SK-N-SH (cell line): Measurements from ENCODE around the gene LGALS14. TPM values are rescaled to one million over a fixed set of nuclear protein-coding genes. Genes with fewer than 3 reads are reported as not detected.

Experiments
- CTCF ChIA-PET: fragments of 300-600, 350-600 bp; formaldehyde crosslinking; extraction: SDS; loops from one replicate; lab custom pipeline; 2021; lab: Yijun Ruan, JAX
- POLR2A ChIA-PET: fragments of 350-600 bp; sonication (Branson Sonifier 250); formaldehyde crosslinking; extraction: SDS; loops from one replicate; lab custom pipeline; 2020; ENCODE audit warnings: antibody characterized with exemption, inconsistent platforms; lab: Yijun Ruan, JAX
- DNase-seq: peaks from one replicate; pipeline ENCODE4 v3.0.0; 2012
- H2AFZ ChIP-seq: fragments of 200-600 bp; sonication (generic); 2 replicates; pipeline ENCODE4 v1.8.1; 2016; ENCODE audit warnings: antibody characterized with exemption, mild to moderate bottlenecking, low read depth
- H3F3A ChIP-seq: fragments of 200-600 bp; sonication (generic); replicated peaks from 2 replicates; pipeline ENCODE3; 2016; ENCODE audit warnings: antibody characterized with exemption, mild to moderate bottlenecking; ENCODE audit not compliant: insufficient read depth
- H3K27ac ChIP-seq, 2 experiments: fragments of 200-500 bp in 1 of 2; fragments of 200-600 bp in 1 of 2; sonication (Bioruptor generic) in 1 of 2; sonication (generic), shearing (Covaris generic) in 1 of 2; 2 replicates each; pipeline versions ENCODE4 v1.5.1 to v1.6.1; 2014 to 2016; ENCODE audit warnings: low read depth in 2 of 2, inconsistent platforms in 1 of 2, low read length in 1 of 2, mild to moderate bottlenecking in 1 of 2, mixed read lengths in 1 of 2
- H3K27me3 ChIP-seq: fragments of 200-600 bp; sonication (generic), shearing (Covaris generic); 2 replicates; pipeline ENCODE4 v1.6.1; 2016; ENCODE audit warnings: mixed run types; ENCODE audit not compliant: insufficient read depth
- H3K36me3 ChIP-seq, 2 experiments: fragments of 200-500 bp in 1 of 2; fragments of 200-600 bp in 1 of 2; sonication (Bioruptor generic) in 1 of 2; sonication (generic) in 1 of 2; replicated peaks in 1 of 2; 2 replicates each; pipeline versions ENCODE3 to v1.5.1; 2014 to 2016; ENCODE audit warnings: low read length in 1 of 2, mild to moderate bottlenecking in 1 of 2; ENCODE audit not compliant: insufficient read depth in 2 of 2, control insufficient read depth in 1 of 2
- H3K4me1 ChIP-seq, 2 experiments: fragments of 200-500 bp in 1 of 2; fragments of 200-600 bp in 1 of 2; sonication (Bioruptor generic) in 1 of 2; sonication (generic), shearing (Covaris generic) in 1 of 2; 2 replicates each; pipeline versions ENCODE4 v1.5.1 to v1.6.1; 2014 to 2016; ENCODE audit warnings: low read depth in 1 of 2, low read length in 1 of 2, mixed run types in 1 of 2; ENCODE audit not compliant: insufficient read depth in 2 of 2, control insufficient read depth in 1 of 2
- H3K4me2 ChIP-seq: fragments of 200-600 bp; sonication (generic), shearing (Covaris generic); 2 replicates; pipeline ENCODE4 v1.6.1; 2017; ENCODE audit warnings: mixed run types
- H3K4me3 ChIP-seq, 2 experiments: fragments of 200-500 bp in 1 of 2; fragments of 200-600 bp in 1 of 2; sonication (Bioruptor generic) in 1 of 2; sonication (generic), shearing (Covaris generic) in 1 of 2; 2 replicates each; pipeline versions ENCODE4 v1.5.1 to v1.8.1; 2014 to 2016; ENCODE audit warnings: low read depth in 2 of 2, inconsistent platforms in 1 of 2, low read length in 1 of 2, mild to moderate bottlenecking in 1 of 2, mixed read lengths in 1 of 2, moderate library complexity in 1 of 2
- H3K79me2 ChIP-seq: fragments of 200-600 bp; sonication (generic); 2 replicates; pipeline ENCODE4 v1.8.1; 2017; ENCODE audit warnings: mild to moderate bottlenecking; ENCODE audit not compliant: insufficient read depth
- H3K9ac ChIP-seq: fragments of 200-600 bp; sonication (generic); 2 replicates; pipeline ENCODE4 v1.6.1; 2017; ENCODE audit warnings: mixed run types
- H3K9me2 ChIP-seq: fragments of 200-600 bp; sonication (generic); 2 replicates; pipeline ENCODE4 v1.6.1; 2017; ENCODE audit warnings: mixed run types
- H3K9me3 ChIP-seq: fragments of 200-600 bp; sonication (generic); 2 replicates; pipeline ENCODE4 v1.6.1; 2017; ENCODE audit warnings: mixed run types, mild to moderate bottlenecking, moderate library complexity
- H4K20me1 ChIP-seq: fragments of 200-600 bp; sonication (generic); 2 replicates; pipeline ENCODE4 v1.6.1; 2017; ENCODE audit warnings: mild to moderate bottlenecking, mixed run types; ENCODE audit not compliant: insufficient read depth
- ELF1 ChIP-seq: IDR thresholded peaks from 2 replicates; pipeline ENCODE4 v1.4.0; 2012
- EZH2phosphoT487 ChIP-seq: fragments of 200-600 bp; sonication (generic); IDR thresholded peaks from 2 replicates; pipeline ENCODE4 v1.6.1; 2017; ENCODE audit warnings: low read depth, mixed run types, mild to moderate bottlenecking, antibody characterized with exemption, moderate library complexity, borderline replicate concordance
- FOXM1 ChIP-seq: IDR thresholded peaks from 2 replicates; pipeline ENCODE4 v1.4.0; 2012; ENCODE audit warnings: low read depth, mild to moderate bottlenecking
- GABPA ChIP-seq: IDR thresholded peaks from 2 replicates; pipeline ENCODE4 v1.4.0; 2012; ENCODE audit warnings: low read depth, mild to moderate bottlenecking
- RFX5 ChIP-seq: IDR thresholded peaks from 2 replicates; pipeline ENCODE4 v1.6.1; 2012; ENCODE audit warnings: mild to moderate bottlenecking, improper control_type of control experiment, low read length
- TCF12 ChIP-seq: IDR thresholded peaks from 2 replicates; pipeline ENCODE4 v1.4.0; 2012
- TEAD4 ChIP-seq: IDR thresholded peaks from 2 replicates; pipeline ENCODE4 v1.4.0; 2012; ENCODE audit warnings: mild to moderate bottlenecking, borderline replicate concordance; ENCODE audit not compliant: insufficient read depth
- WGBS: methylation state at CpG from one replicate; pipeline ENCODE4 v1.1.6; 2017; ENCODE audit warnings: low lambda C conversion rate; 5-methylcytosine and 5-hydroxymethylcytosine counted together
- polyA plus RNA-seq, 3 experiments: library from polyadenylated mRNA; depleted of rRNA; stranded (reverse); fragments of >200 nt; gene quantifications; 2 replicates each; pipeline ENCODE4 v1.2.3, GENCODE V29; 2012
- TF ChIP-seq, protein P1 (sequence below): IDR thresholded peaks from 2 replicates; pipeline ENCODE4 v1.4.0; 2012; ENCODE audit warnings: low read depth
- TF ChIP-seq, protein P2 (sequence below): IDR thresholded peaks from 2 replicates; pipeline ENCODE4 v1.6.1; 2012; ENCODE audit warnings: mild to moderate bottlenecking, low read depth, low read length, moderate library complexity
- TF ChIP-seq, protein P3 (sequence below): fragments of 150-350 bp; IDR thresholded peaks from 2 replicates; pipeline ENCODE4 v1.6.1; 2016; ENCODE audit warnings: mild to moderate bottlenecking, low read depth, low read length

The LGALS14 gene
- polyA plus RNA-seq, 1 of the 3 experiments (the other 2 are of a cell fraction): not detected

DNA sequence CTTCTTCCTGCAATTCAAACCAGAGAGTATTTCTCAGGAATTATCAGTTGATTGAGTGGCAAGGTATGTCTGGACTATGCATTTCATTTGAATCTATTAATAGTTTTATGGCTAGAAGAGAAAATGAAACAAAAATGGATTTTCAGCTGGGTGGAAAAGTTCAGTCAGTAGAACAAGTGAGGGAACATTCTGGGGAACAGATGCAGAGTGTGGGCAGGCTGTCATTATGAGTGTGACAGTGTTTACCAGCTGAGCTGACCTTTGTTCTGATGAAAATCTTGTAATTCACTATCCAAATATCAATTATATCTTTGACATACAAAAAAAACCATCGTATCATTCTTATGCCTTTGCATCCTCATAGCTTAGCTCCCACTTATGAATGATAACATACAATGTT is 36.1 kb downstream of the LGALS14 start:
- H2AFZ ChIP-seq: no peak overlapping the region
- no peaks in the 10 kb centered on the region for H3F3A ChIP-seq
- H4K20me1 ChIP-seq: no peaks in the 10 kb centered on the region
- no peaks in the 10 kb centered on the region for H3K79me2 ChIP-seq
- CTCF ChIA-PET: interaction anchor here (0.6 kb wide), 1 partner anchor 10 kb away, joined by 3 read pairs; no protein-coding TSS in a partner anchor
- TF ChIP-seq, protein P1, sequence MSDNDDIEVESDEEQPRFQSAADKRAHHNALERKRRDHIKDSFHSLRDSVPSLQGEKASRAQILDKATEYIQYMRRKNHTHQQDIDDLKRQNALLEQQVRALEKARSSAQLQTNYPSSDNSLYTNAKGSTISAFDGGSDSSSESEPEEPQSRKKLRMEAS: no peak
- DNase-seq: no peak
- H3K4me3 ChIP-seq: no peak overlapping the region
- H3K4me1 ChIP-seq: no peaks in the 10 kb centered on the region
- no peaks in the 10 kb centered on the region for H3K9me3 ChIP-seq
- peak overlapping the region; percentile 30; the same call in 1 of the 2 replicates for H3K4me2 ChIP-seq
- peaks cover 11% of the 10 kb centered on the region; the same call in 1 of the 2 replicates for H3K27me3 ChIP-seq
- H3K9me2 ChIP-seq: no peaks in the 10 kb centered on the region
- H3K9ac ChIP-seq: no peak overlapping the region
- no peaks in the 10 kb centered on the region for H3K36me3 ChIP-seq
- H3K27ac ChIP-seq: no peak overlapping the region
- WGBS: 23% methylated on average over 1 of the region's 1 CpG
- POLR2A ChIA-PET: no interaction called here

DNA sequence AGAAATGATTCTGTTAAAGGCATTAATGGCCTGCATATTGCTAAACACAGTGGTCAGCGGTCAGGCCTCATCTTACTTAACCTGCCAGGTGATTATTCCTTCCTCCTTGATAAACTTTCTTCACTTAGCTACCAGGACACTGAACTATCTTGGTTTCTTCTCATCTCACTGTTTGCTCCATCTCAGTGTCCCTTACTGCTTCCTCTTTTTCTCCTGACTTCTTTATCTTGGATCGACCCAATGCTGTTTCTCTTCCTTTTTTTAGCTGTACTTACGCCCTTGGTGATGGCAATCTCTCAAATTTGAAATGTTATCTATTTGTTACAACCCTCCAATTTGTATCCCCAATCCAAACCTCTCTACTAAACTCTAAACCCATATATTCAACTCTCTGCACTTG is 41.4 kb downstream of the LGALS14 start:
- CTCF ChIA-PET: no interaction called here

More for the DNA sequence above, 41.4 kb downstream of the LGALS14 start:
- Histone ChIP-seq H2AFZ (no peak overlapping the region), H3K4me1 (no peaks in the 10 kb centered on the region), H3K36me3 (no peaks in the 10 kb centered on the region), H3K79me2 (no peaks in the 10 kb centered on the region), H3K27ac (no peak overlapping the region), H3K9me3 (no peaks in the 10 kb centered on the region), H3K4me2 (no peak overlapping the region), H3K27me3 (peaks cover 16% of the 10 kb centered on the region; the same call in 1 of the 2 replicates), H3K9ac (no peak overlapping the region), H3K4me3 (no peak overlapping the region), H4K20me1 (no peaks in the 10 kb centered on the region), H3F3A (no peaks in the 10 kb centered on the region), H3K9me2 (no peaks in the 10 kb centered on the region)
- WGBS: 0% methylated on average over 3 of the region's 3 CpGs
- POLR2A ChIA-PET: no interaction called here
- TF ChIP-seq, protein P2, sequence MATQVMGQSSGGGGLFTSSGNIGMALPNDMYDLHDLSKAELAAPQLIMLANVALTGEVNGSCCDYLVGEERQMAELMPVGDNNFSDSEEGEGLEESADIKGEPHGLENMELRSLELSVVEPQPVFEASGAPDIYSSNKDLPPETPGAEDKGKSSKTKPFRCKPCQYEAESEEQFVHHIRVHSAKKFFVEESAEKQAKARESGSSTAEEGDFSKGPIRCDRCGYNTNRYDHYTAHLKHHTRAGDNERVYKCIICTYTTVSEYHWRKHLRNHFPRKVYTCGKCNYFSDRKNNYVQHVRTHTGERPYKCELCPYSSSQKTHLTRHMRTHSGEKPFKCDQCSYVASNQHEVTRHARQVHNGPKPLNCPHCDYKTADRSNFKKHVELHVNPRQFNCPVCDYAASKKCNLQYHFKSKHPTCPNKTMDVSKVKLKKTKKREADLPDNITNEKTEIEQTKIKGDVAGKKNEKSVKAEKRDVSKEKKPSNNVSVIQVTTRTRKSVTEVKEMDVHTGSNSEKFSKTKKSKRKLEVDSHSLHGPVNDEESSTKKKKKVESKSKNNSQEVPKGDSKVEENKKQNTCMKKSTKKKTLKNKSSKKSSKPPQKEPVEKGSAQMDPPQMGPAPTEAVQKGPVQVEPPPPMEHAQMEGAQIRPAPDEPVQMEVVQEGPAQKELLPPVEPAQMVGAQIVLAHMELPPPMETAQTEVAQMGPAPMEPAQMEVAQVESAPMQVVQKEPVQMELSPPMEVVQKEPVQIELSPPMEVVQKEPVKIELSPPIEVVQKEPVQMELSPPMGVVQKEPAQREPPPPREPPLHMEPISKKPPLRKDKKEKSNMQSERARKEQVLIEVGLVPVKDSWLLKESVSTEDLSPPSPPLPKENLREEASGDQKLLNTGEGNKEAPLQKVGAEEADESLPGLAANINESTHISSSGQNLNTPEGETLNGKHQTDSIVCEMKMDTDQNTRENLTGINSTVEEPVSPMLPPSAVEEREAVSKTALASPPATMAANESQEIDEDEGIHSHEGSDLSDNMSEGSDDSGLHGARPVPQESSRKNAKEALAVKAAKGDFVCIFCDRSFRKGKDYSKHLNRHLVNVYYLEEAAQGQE: no peak
- TF ChIP-seq TCF12 (no peak), ELF1 (no peak), TEAD4 (no peak), RFX5 (no peak), EZH2phosphoT487 (no peak), GABPA (no peak), FOXM1 (no peak)
- TF ChIP-seq, protein P3, sequence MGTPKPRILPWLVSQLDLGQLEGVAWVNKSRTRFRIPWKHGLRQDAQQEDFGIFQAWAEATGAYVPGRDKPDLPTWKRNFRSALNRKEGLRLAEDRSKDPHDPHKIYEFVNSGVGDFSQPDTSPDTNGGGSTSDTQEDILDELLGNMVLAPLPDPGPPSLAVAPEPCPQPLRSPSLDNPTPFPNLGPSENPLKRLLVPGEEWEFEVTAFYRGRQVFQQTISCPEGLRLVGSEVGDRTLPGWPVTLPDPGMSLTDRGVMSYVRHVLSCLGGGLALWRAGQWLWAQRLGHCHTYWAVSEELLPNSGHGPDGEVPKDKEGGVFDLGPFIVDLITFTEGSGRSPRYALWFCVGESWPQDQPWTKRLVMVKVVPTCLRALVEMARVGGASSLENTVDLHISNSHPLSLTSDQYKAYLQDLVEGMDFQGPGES: no peak
- no peak for DNase-seq
